Cardiac fibroblast (primary cell): ENCODE measurements around the gene TMSB4X.
"Not testable (repeated sequence)": the region's sequence is repeated elsewhere in the genome, so short reads cannot be mapped to it uniquely, and the experiment has no call there.

Experiments
- DNase-seq, 2 donors: peaks; one replicate each; pipeline versions ENCODE4 v3.0.0 to v3.0.0-alpha.2; 2010; ENCODE audit warnings: low read depth in 2 of 2
- H3K4me3 ChIP-seq, 2 donors: replicated peaks in 1 of 2; 1 replicate in 1 of 2; 2 replicates in 1 of 2; pipeline ENCODE4 v1.5.1; 2011; ENCODE audit warnings: low read depth in 2 of 2, low read length in 2 of 2, mild to moderate bottlenecking in 2 of 2, moderate library complexity in 1 of 2
- CTCF ChIP-seq: IDR thresholded peaks from one replicate; pipeline ENCODE4 v1.5.1; 2011; ENCODE audit warnings: low read depth, mild to moderate bottlenecking, low read length, inconsistent platforms

Gene TMSB4X

GRCh38 chrX:13014111-13015096 lies 39.5 kb downstream of the TMSB4X start:
- TF ChIP-seq CTCF = no peak
- DNase-seq = peak; percentile 30 to 35
- H3K4me3 ChIP-seq = no peak overlapping the region

- no peak for DNase-seq
- TF ChIP-seq CTCF = no peak
- no peak overlapping the region for H3K4me3 ChIP-seq
Observed at GRCh38 chrX:13015536-13016236, 40.8 kb downstream of the TMSB4X start.

GRCh38 chrX:13016731-13017130 lies 41.8 kb downstream of the TMSB4X start:
- DNase-seq, H3K4me3 ChIP-seq: not testable (repeated sequence)

GRCh38 chrX:13022926-13023325 lies 48.0 kb downstream of the TMSB4X start:
- no peak for DNase-seq
- H3K4me3 ChIP-seq = no peak overlapping the region
- no peak for TF ChIP-seq CTCF

GRCh38 chrX:13023567-13023966 lies 48.7 kb downstream of the TMSB4X start:
- no peak for TF ChIP-seq CTCF
- no peak for DNase-seq
- no peak overlapping the region for H3K4me3 ChIP-seq

GRCh38 chrX:13023979-13024378 lies 49.1 kb downstream of the TMSB4X start:
- H3K4me3 ChIP-seq = no peak overlapping the region
- TF ChIP-seq CTCF = no peak
- DNase-seq = no peak

- H3K4me3 ChIP-seq = no peak overlapping the region
- DNase-seq = no peak
- TF ChIP-seq CTCF = no peak
Observed at GRCh38 chrX:13024986-13025385, 50.1 kb downstream of the TMSB4X start.
